ENCODE measurements around the gene KRTAP5-11.

DNA sequence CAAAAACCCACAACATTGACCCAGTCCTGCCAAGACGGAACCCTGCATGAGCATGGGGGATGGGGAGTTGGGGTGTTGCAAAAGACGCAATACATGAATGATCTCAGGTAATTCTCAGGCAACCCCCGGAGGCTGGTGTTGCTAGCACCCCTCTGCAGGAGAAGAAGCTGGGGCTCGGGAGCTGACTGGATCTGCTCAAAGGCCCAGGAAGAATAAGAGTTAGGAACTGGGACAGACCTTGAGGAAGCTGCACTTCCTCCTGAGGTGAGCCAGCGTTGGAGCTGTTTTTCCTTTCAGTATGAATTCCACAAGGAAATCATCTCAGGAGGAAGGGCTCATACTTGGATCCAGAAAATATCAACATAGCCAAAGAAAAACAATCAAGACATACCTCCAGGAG lies 34.6 kb downstream of the KRTAP5-11 start, which contains the start of gene KRTAP5-9:
- TF ChIP-seq CTCF (conservative IDR thresholded peaks at IDR 0.05; ENCODE audit: low read length) (no peak), EZH2phosphoT487 (IDR thresholded peaks at IDR 0.05; ENCODE audit: borderline replicate concordance) (no peak)

Measured in Loucy (cell line).